Ascending aorta (tissue), 2 donors: ENCODE data around the gene TYW5. TPM values are rescaled to one million over a fixed set of nuclear protein-coding genes. Genes with fewer than 3 reads are reported as not detected.

Experiments used
- DNase-seq, 2 donors: peaks; one replicate each; pipeline ENCODE4 v3.0.0-alpha.2; 2019; ENCODE audit warnings: low spot score in 2 of 2
- H3K27ac ChIP-seq, 2 donors: fragments of 200-600 bp; sonication (generic); one replicate each; pipeline ENCODE4 v1.5.1; 2016 to 2017; ENCODE audit warnings: mild to moderate bottlenecking in 1 of 2
- H3K27me3 ChIP-seq: fragments of 200-600 bp; sonication (generic); one replicate; pipeline ENCODE4 v1.5.1; 2017
- H3K36me3 ChIP-seq, 2 donors: fragments of 200-600 bp; sonication (generic); one replicate each; pipeline ENCODE4 v1.5.1; 2016
- H3K4me1 ChIP-seq, 2 donors: fragments of 200-600 bp; sonication (generic); one replicate each; pipeline ENCODE4 v1.5.1; 2016 to 2017; ENCODE audit warnings: mild to moderate bottlenecking in 1 of 2
- H3K4me3 ChIP-seq, 2 donors: fragments of 200-600 bp; sonication (generic); one replicate each; pipeline ENCODE4 v1.5.1; 2016 to 2017; ENCODE audit warnings: mild to moderate bottlenecking in 1 of 2
- H3K9me3 ChIP-seq, 2 donors: fragments of 200-600 bp; sonication (generic); one replicate each; pipeline ENCODE4 v1.5.1; 2016
- CTCF ChIP-seq, 3 experiments: fragments of 200-600 bp in 2 of 3; fragments of 450-650 bp in 1 of 3; sonication (generic) in 2 of 3; IDR thresholded peaks; one replicate each; pipeline ENCODE4 v1.5.1; 2016 to 2019; ENCODE audit warnings: antibody characterized with exemption in 3 of 3, mild to moderate bottlenecking in 1 of 3, moderate library complexity in 1 of 3
- intact Hi-C: fragments of 100-400 bp; cut with DNase I; formaldehyde crosslinking; loops from one replicate; pipeline ENCODE4 v1.15.1; 2023
- total RNA-seq: library from RNA; depleted of rRNA; stranded (reverse); fragments of >200 nt; gene quantifications from one replicate; pipeline ENCODE4 v1.1.0, GENCODE V29; 2016

Gene TYW5
- total RNA-seq, 1 donor from 2014 or later, result not detected

GRCh38 chr2:199973703-199974102, 18.4 kb upstream of the TYW5 start:
- Histone ChIP-seq H3K27me3 (no peaks in the 10 kb centered on the region), H3K9me3 (no peaks in the 10 kb centered on the region), H3K27ac (no peak overlapping the region), H3K4me3 (no peak overlapping the region), H3K36me3 (no peaks in the 10 kb centered on the region), H3K4me1 (no peaks in the 10 kb centered on the region)
- peak in 1 of 3 experiments; percentile 37 for TF ChIP-seq CTCF (IDR thresholded peaks at IDR 0.05)
- DNase-seq, result no peak
- intact Hi-C loops, result loop anchor here (10.0 kb wide), 1 partner anchor 731 kb away; no protein-coding TSS in a partner anchor

- Histone ChIP-seq H3K27me3 (no peaks in the 10 kb centered on the region), H3K4me3 (no peak overlapping the region), H3K36me3 (no peaks in the 10 kb centered on the region), H3K4me1 (no peaks in the 10 kb centered on the region), H3K9me3 (no peaks in the 10 kb centered on the region), H3K27ac (no peak overlapping the region)
- no peak for DNase-seq
- intact Hi-C loops, result loop anchor here (10.0 kb wide), 1 partner anchor 733 kb away; no protein-coding TSS in a partner anchor
- no peak for TF ChIP-seq CTCF (IDR thresholded peaks at IDR 0.05)
Measured at GRCh38 chr2:199972088-199972626, 16.9 kb upstream of the TYW5 start.

- Histone ChIP-seq H3K27ac (no peak overlapping the region), H3K4me3 (no peak overlapping the region), H3K9me3 (no peaks in the 10 kb centered on the region), H3K4me1 (no peaks in the 10 kb centered on the region), H3K36me3 (peaks cover 10 to 28% of the 10 kb centered on the region in 2 donors), H3K27me3 (no peaks in the 10 kb centered on the region)
- DNase-seq, result no peak
- no peak for TF ChIP-seq CTCF (IDR thresholded peaks at IDR 0.05)
- intact Hi-C loops, result no loop called here
Measured at GRCh38 chr2:199968126-199968525, 12.8 kb upstream of the TYW5 start.

GRCh38 chr2:199966976-199967375, 11.7 kb upstream of the TYW5 start:
- H3K9me3 ChIP-seq, result no peaks in the 10 kb centered on the region
- H3K27ac ChIP-seq, result no peak overlapping the region
- DNase-seq, result no peak
- no peaks in the 10 kb centered on the region for H3K4me1 ChIP-seq
- peaks cover 10 to 36% of the 10 kb centered on the region in 2 donors for H3K36me3 ChIP-seq
- H3K27me3 ChIP-seq, result no peaks in the 10 kb centered on the region
- no peak for TF ChIP-seq CTCF (IDR thresholded peaks at IDR 0.05)
- intact Hi-C loops, result no loop called here
- H3K4me3 ChIP-seq, result no peak overlapping the region

GRCh38 chr2:199966405-199966804, 11.1 kb upstream of the TYW5 start:
- Histone ChIP-seq H3K4me3 (no peak overlapping the region), H3K27ac (no peak overlapping the region), H3K27me3 (no peaks in the 10 kb centered on the region), H3K9me3 (no peaks in the 10 kb centered on the region), H3K4me1 (no peaks in the 10 kb centered on the region), H3K36me3 (peaks cover 10 to 42% of the 10 kb centered on the region in 2 donors)
- no peak for TF ChIP-seq CTCF (IDR thresholded peaks at IDR 0.05)
- no peak for DNase-seq
- intact Hi-C loops, result no loop called here

- Histone ChIP-seq H3K4me3 (no peak overlapping the region), H3K36me3 (peaks cover 12 to 66% of the 10 kb centered on the region in 2 donors), H3K4me1 (peaks cover 0 to 1% of the 10 kb centered on the region in 2 donors), H3K27me3 (no peaks in the 10 kb centered on the region), H3K27ac (no peak overlapping the region), H3K9me3 (no peaks in the 10 kb centered on the region)
- TF ChIP-seq CTCF (IDR thresholded peaks at IDR 0.05), result no peak
- DNase-seq, result no peak
- intact Hi-C loops, result no loop called here
Measured at GRCh38 chr2:199962203-199962602, 6.9 kb upstream of the TYW5 start.
